HG03342 (cell line): ENCODE results near the gene TMIGD2.
"Not testable (repeated sequence)": the region's sequence is repeated elsewhere in the genome, so short reads cannot be mapped to it uniquely, and the experiment has no call there.

ENCODE experiments used
- ATAC-seq: cut with Tn5 transposase; IDR thresholded peaks from one replicate; pipeline ENCODE4 v1.9.1; 2021; ENCODE audit warnings: mild to moderate bottlenecking, moderate library complexity; ENCODE audit not compliant: unreplicated experiment

The TMIGD2 gene

GRCh38 chr19:4268816-4269430 is 33.3 kb downstream of the TMIGD2 start:
- ATAC-seq = no peak

DNA sequence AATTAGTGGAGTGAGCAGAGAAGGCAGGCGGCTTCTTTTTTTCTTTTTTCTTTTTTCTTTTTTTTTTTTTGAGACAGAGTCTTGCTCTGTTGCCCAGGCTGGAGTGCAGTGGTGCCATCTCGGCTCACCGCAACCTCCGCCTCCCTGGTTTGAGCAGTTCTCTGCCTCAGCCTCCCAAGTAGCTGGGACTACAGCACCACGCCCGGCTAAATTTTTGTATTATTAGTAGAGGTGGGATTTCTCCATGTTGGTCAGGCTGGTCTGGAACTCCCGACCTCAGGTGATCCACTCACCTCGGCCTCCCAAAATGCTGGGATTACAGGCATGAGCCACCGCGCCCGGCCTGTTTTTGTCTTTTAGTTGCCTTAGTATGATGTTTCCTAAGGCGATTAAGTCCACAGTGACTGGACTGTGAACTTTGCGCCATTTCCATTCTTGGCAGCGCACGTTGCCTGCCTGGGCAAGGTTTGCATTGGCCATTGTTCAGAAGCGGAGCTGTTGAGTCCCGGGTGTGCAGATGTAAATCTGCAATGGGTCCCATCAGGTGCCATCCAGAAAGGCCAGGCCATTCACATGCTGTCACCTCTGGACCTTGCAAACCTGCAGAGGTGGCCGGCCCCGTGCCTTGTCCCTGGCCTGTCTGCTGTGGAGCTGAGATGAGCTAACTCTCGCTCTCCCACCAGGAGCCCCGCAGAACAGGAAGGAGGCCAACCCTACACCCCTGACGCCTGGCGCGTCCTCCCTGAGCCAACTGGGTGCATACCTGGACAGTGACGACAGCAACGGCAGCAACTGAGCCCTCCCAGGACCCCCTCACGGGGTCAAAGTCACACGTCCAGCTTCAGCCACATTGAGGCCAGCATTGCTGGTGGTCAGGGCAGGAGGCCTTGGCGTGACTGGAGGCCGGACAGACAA is 34.0 kb downstream of the TMIGD2 start:
- ATAC-seq = no peak

DNA sequence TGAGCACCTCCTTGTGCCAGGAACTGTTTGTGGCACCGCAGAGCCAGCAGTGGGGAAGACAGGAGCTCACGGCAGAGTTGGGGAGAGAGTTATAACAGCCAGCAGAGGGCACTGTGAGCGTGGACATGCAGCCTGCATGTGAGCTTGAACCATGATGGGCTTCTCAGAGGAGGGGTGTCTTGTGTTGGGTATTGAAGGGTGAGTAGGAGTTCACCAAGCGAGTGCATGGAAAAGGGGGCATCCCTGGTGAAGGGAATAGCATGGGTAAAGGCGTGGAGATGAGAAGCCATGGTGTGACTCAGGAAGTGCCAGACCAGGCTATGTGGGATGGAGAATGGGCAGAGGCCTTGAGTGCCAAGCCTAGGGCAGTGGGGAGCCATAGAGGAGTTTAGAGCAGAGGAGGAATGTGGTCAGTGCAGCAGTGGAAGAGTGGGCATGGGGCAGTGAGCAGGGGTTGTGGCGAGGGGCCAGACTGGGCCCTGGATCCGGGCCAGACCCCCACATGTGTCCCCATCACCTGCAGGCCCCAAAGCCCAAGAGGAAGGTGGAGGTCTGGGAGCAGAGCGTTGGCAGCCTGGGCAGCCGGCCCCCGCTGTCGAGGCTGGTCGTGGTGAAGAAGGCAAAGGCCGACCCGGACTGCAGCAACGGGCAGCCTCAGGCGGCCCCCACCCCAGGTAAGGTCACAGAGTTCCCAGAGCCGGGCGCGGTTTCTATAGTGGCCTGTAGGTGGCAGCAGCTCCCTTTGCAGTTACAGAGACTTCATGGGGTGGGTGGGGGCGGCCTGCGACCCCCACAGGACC is 34.9 kb downstream of the TMIGD2 start:
- ATAC-seq = no peak

DNA sequence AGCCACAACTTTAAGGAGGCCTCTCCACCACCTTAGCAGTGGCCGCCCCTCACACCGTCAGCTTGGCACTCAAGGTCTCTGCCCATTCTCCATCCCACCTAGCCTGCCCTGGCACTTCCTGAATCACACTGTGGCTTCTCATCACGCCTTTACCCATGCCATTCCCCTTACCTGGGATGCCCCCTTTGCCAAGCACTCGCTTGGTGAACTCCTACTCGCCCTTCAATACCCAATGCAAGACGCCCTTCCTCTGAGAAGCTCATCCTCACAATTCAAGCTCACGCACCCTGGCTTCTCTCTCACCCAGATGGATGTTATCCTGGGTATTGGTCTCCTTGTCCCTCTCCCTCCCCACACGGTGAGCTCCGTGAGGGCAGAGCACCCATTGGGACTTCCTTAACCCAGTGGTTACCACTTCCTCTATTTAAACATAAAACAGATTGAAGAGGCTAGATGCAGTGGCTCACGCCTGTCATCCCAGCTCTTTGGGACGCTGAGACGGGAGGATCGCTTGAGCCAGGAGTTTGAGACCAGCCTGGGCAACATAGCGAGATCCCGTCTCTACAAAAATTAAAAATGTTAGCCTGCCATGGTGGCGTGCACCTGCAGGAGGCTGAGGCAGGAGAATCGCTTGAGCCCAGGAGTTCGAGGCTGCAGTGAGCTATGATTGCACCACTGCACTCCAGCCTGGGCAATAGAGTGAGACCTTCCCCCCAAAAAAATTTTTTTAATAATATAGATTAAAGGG is 35.8 kb downstream of the TMIGD2 start:
- no peak for ATAC-seq

- no peak for ATAC-seq
Measured at GRCh38 chr19:4264812-4265211, 37.4 kb downstream of the TMIGD2 start.

GRCh38 chr19:4260613-4261191 is 41.5 kb downstream of the TMIGD2 start:
- no peak for ATAC-seq

DNA sequence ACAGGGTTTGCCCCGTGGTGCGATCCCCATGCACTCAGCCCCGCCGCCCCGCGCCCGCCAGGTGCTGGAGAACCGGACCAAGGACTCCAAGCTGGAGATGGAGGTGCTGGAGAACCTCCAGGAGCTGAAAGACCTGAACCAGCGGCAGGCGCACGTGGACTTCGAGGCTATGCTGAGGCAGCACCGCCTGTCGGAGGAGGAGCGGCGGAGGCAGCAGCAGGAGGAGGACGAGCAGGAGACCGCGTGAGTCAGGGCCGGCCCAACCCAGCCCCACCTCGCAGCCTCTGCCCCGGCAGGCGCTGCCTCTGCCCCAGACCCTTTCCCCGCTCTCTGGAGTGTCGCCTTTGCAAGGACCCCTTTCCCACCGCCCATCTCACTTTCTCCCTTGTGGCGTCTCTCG is 44.0 kb downstream of the TMIGD2 start:
- no peak for ATAC-seq

- no peak for ATAC-seq
Measured at GRCh38 chr19:4257025-4257424, 45.2 kb downstream of the TMIGD2 start.

DNA sequence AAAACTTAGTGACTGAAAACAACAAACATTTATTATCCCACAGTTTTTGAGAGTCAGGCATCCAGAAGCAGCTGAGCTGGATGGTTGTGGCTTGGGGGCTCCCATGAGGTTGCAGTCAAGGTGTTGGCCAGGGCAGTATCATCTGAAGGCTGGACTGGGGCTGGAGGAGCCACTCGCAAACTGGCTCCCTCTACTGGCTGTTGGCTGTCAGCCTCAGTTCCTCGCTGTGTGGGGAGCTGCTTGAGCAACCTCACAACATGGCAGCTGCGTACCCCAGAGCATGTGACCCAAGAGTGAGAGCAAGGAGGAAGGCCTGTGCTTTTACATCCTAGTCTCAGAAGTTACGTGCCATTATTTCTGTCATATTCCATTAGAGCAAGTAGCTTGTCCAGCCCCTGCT is 45.6 kb downstream of the TMIGD2 start:
- ATAC-seq = no peak

DNA sequence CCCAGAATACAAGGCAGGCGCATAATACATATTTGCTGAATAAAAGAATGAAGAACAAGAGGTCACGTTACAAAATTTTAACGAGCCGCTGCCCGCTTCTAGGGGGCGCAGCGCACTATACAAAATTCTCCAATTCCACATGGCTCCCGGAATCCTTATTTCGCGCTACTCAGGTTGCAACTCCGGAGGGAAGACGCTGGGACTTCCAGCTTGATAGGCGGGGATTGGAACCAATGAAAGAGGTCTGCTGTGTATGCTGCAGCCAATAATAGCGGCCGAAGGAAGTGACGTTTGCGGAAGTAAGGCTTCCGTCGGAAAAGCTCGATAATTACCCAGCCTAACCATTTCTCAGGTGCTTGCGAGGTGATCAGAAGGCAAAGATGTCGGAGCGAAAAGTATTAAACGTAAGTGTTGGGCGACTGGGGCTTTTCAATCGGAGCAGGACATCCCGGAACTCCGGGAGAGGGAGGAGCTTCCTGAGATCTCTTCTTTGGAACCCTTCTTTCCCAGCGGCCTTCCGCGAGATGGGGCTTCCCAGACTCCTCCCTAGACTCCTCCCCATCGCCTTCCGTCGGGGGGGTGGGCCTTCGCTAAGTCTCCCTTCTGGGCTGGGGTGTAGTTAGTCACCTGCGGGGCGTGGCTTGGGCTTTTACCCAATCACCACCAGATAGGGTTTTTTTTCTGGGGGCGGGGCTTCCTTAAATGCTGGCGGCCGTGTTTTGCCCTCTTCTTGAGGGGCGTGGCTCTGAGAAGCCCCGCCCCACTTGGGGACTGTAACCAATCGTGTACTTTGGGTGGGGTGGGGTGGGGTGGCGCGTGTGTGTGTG is 55.2 kb downstream of the TMIGD2 start, which contains the start of gene YJU2:
YJU2 (plus strand) TSS at position 314 of the 827 bp plus-strand sequence; CDS start at position 381, 67 bp downstream.
- peak; percentile 86 for ATAC-seq

DNA sequence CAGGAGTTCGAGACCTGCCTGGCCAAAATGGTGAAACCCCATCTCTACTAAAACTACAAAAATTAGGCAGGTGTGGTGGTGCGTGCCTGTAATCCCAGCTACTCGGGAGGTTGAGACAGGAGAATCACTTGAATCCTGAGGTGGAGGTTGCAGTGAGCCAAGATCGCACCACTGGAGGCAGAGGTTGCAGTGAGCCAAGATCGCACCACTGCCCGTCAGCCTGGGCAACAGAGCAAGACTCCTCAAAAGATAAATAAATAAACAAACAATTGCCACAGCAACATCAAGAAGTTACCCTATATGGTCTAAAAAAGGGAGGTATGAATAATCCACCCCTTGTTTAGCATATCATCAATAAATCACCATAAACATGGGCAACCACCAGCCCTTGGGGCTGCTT is 56.3 kb downstream of the TMIGD2 start:
- not testable (repeated sequence) for ATAC-seq
